ENCODE measurements around the gene HSF4. TPM values are rescaled to one million over a fixed set of nuclear protein-coding genes. Genes with fewer than 3 reads are reported as not detected.

HSF4 gene
- total RNA-seq (10 to 100 TPM; 28.1 to 38.2 TPM), polyA plus RNA-seq (ENCODE audit: insufficient read length in 6 of 6) (1 to 10 TPM; 2.5 to 5.9 (median 4.8) TPM)
- long read RNA-seq, donor 1, result 0 reads
- long read RNA-seq, donor 2, result 0 reads
- long read RNA-seq, donor 3, result 0 reads
- long read RNA-seq, donor 4, partial matches to known transcripts, result 0 of 1 reads
- long read RNA-seq, donor 4, other reads (novel, unspliced or antisense), result 1 of 1 reads
- long read RNA-seq, donor 5, result 0 reads
- long read RNA-seq, donor 6, result 0 reads
- long read RNA-seq, donor 7, result 0 reads
- long read RNA-seq, donor 8, result 0 reads
- long read RNA-seq, donor 9, result 0 reads
- long read RNA-seq, donor 10, result 0 reads
- long read RNA-seq, donor 11, result 0 reads
- long read RNA-seq, donor 12, result 0 reads

GRCh38 chr16:67164599-67165061 lies at the start of gene HSF4:
TSS of gene HSF4 (plus strand) at chr16:67164745. CDS start at chr16:67164812, 67 bp downstream.
- H3K27me3 ChIP-seq, result peaks cover 25 to 85% of the 10 kb centered on the region in 2 donors
- peak; percentile 55 for ATAC-seq
- H3K4me3 ChIP-seq, result peak within 1 kb of the TSS; percentile 24

GRCh38 chr16:67114793-67115192 lies 49.8 kb upstream of the HSF4 start:
- ATAC-seq, result no peak
- no peak overlapping the region for H3K27ac ChIP-seq
- no peaks in the 10 kb centered on the region for H3K27me3 ChIP-seq
- no peaks in the 10 kb centered on the region for H3K9me3 ChIP-seq
- TF ChIP-seq CTCF (IDR thresholded peaks at IDR 0.05), result no peak
- peaks cover 0 to 6% of the 10 kb centered on the region in 2 donors for H3K36me3 ChIP-seq
- DNase-seq, result no peak
- H3K4me1 ChIP-seq, result peaks cover 12 to 59% of the 10 kb centered on the region in 2 donors
- no peak overlapping the region for H3K4me3 ChIP-seq
- intact Hi-C loops (cut with DNase I), result no loop called here

More at GRCh38 chr16:67164599-67165061, at the start of gene HSF4:
- H3K9me3 ChIP-seq, result no peaks in the 10 kb centered on the region
- intact Hi-C loops (cut with DNase I), result no loop called here
- H3K36me3 ChIP-seq, result no peaks in the 10 kb centered on the region
- TF ChIP-seq CTCF (IDR thresholded peaks at IDR 0.05), result no peak
- no peak within 1 kb of the TSS for H3K27ac ChIP-seq
- peaks cover 43 to 58% of the 10 kb centered on the region in 2 donors for H3K4me1 ChIP-seq
- DNase-seq, result peak in 1 of 4 donors; percentile 89

GRCh38 chr16:67115639-67116038 lies 48.9 kb upstream of the HSF4 start:
- no peaks in the 10 kb centered on the region for H3K9me3 ChIP-seq
- H3K27me3 ChIP-seq, result no peaks in the 10 kb centered on the region
- TF ChIP-seq CTCF (IDR thresholded peaks at IDR 0.05), result no peak
- ATAC-seq (no peak), DNase-seq (no peak)
- H3K36me3 ChIP-seq, result peaks cover 0 to 15% of the 10 kb centered on the region in 2 donors
- H3K27ac ChIP-seq, result peak overlapping the region in 1 of 2 donors; percentile 76
- no peak overlapping the region for H3K4me3 ChIP-seq
- H3K4me1 ChIP-seq, result peaks cover 12 to 54% of the 10 kb centered on the region in 2 donors
- intact Hi-C loops (cut with DNase I), result no loop called here

- DNase-seq (no peak), ATAC-seq (no peak)
- intact Hi-C loops (cut with DNase I), result no loop called here
- Histone ChIP-seq H3K4me1 (peaks cover 1 to 44% of the 10 kb centered on the region in 2 donors), H3K36me3 (peaks cover 0 to 25% of the 10 kb centered on the region in 2 donors), H3K27me3 (no peaks in the 10 kb centered on the region), H3K4me3 (no peak overlapping the region), H3K9me3 (no peaks in the 10 kb centered on the region), H3K27ac (peak overlapping the region in 1 of 2 donors; percentile 76)
- no peak for TF ChIP-seq CTCF (IDR thresholded peaks at IDR 0.05)
These were observed 47.9 kb upstream of the HSF4 start for GRCh38 chr16:67116388-67117311.

Measured in left lung (tissue), 14 donors.